IPS-15b (cell line): Measurements from ENCODE around the gene DOK5.
A peak's percentile ranks its signal among the peaks of the same experiment; 100 is the strongest.
"Not testable (repeated sequence)": the region's sequence is repeated elsewhere in the genome, so short reads cannot be mapped to it uniquely, and the experiment has no call there.

Source experiments
- H3K27me3 ChIP-seq: one replicate; pipeline ENCODE4 v1.6.1; 2013; ENCODE audit warnings: low read length; ENCODE audit not compliant: control insufficient read depth, insufficient read depth
- H3K36me3 ChIP-seq: one replicate; pipeline ENCODE4 v1.6.1; 2013; ENCODE audit warnings: low read length; ENCODE audit not compliant: control insufficient read depth, insufficient read depth
- H3K4me1 ChIP-seq: one replicate; pipeline ENCODE4 v1.6.1; 2013; ENCODE audit warnings: mild to moderate bottlenecking, low read length; ENCODE audit not compliant: control insufficient read depth, insufficient read depth
- H3K4me3 ChIP-seq: one replicate; pipeline ENCODE4 v1.5.1; 2013; ENCODE audit warnings: low read depth, low read length
- H3K9ac ChIP-seq: one replicate; pipeline ENCODE4 v1.6.1; 2013; ENCODE audit warnings: low read depth, mild to moderate bottlenecking, low read length
- H3K9me3 ChIP-seq: one replicate; pipeline ENCODE4 v1.6.1; 2013; ENCODE audit warnings: mild to moderate bottlenecking, low read length; ENCODE audit not compliant: control insufficient read depth, insufficient read depth

Gene DOK5

DNA sequence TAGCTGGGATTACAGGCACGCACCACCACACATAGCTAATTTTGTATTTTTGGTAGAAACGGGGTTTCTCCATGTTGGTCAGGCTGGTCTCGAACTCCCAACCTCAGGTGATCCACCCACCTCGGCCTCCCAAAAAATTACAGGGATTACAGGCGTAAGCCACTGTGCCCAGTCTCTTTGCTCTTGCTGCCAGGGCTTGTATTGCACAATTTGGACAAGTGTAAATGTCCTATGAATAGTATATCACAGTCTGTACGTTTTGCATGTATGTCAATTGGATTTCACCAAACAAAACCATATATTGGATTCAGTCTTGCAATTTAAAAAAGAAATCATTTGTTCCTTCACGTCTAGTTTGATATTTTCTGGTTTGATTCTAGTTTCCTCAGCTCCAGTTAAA, 2.1 kb upstream of the DOK5 start:
- Histone ChIP-seq H3K4me1 (peaks cover 2% of the 10 kb centered on the region), H3K27me3 (peaks cover 23% of the 10 kb centered on the region), H3K4me3 (no peak overlapping the region), H3K9ac (no peak overlapping the region), H3K9me3 (no peaks in the 10 kb centered on the region), H3K36me3 (no peaks in the 10 kb centered on the region)

DNA sequence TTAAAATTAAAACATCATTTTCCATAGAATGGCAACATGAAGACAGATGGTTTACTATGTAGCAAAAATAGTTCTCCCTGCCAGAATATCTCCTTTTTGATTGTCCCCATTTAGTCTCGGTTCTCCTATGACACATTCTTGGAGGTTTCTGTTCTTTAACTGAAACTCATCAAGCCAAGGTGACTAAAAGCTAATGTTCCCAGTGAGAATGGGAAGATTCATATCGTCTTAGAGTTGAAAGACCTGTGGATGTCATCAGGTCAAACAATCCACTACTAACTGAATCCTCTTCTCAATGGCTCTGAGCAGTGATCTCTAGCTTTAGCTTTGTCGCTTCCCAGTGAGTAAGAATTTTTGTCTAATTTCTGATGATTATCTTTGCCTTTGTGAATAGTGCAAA, 1.3 kb upstream of the DOK5 start:
- Histone ChIP-seq H3K27me3 (peaks cover 26% of the 10 kb centered on the region), H3K9me3 (no peaks in the 10 kb centered on the region), H3K36me3 (no peaks in the 10 kb centered on the region), H3K4me3 (no peak overlapping the region), H3K4me1 (peaks cover 2% of the 10 kb centered on the region), H3K9ac (no peak overlapping the region)

DNA sequence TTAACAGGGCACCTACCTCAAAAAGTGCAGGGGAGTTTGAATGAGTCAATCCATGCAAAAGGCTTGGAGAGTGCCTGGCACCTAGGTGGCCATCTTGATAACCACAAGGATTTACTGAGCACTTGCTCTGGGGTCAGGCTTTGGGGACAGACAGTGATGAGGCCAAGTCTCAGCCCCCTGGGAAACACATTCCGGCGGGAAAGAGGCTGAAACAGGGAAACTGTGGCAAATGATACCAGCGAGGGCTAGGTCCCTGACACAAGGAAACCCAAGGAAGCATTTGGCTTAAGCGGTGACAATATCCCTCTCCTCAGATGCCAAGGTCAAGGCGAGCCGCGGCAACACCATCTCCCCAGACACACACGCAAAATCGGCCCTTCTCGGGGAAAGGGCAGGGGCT, 527 bp upstream of the DOK5 start:
- H3K4me3 ChIP-seq, result peak overlapping the region; percentile 61
- H3K4me1 ChIP-seq, result peaks cover 3% of the 10 kb centered on the region
- no peak overlapping the region for H3K9ac ChIP-seq
- peaks cover 26% of the 10 kb centered on the region for H3K27me3 ChIP-seq
- no peaks in the 10 kb centered on the region for H3K9me3 ChIP-seq
- H3K36me3 ChIP-seq, result no peaks in the 10 kb centered on the region

DNA sequence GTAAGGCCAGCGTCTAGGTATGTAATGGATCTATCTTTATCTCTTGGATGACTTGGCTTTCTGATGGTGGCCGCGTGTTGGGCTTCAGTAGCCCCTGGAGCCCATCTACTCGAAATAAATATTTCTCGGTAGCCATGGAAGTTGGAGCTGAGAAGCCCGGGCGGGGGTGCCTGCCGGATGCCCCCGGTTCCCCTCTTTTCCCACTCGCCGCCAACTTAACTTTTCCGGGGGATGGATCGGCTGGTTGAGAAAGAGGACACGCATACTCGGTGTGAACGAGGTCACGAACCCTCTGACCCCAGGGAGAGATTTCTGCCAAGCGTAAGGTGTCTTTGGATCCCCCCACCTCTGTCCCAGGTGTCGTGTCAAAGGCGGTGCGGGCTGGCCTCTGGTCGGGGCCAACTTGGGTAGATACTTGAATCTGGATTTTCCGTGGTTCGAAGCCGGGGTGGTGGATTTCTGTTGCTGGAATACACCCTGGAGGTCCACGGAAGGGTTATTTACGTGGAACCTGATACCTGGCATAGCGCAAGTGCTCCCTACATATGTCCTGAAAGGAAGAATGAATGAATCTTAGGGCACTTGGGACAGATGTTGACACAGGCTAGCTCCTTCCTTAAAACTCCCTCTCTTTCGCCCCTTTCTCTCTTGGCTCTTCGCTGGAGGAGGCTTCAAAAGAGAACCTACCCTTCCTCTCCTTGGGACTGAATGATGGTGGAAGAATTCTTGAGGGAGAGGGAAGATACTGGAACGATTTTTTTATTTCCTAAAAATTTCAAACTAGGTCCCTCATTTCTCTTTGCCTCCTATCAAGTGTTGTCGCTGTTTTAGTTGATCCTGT, 996 bp downstream of the DOK5 start:
- H3K4me1 ChIP-seq, result peaks cover 3% of the 10 kb centered on the region
- peak overlapping the region; percentile 88 for H3K4me3 ChIP-seq
- no peaks in the 10 kb centered on the region for H3K9me3 ChIP-seq
- no peak overlapping the region for H3K9ac ChIP-seq
- H3K36me3 ChIP-seq, result no peaks in the 10 kb centered on the region
- peaks cover 26% of the 10 kb centered on the region for H3K27me3 ChIP-seq

DNA sequence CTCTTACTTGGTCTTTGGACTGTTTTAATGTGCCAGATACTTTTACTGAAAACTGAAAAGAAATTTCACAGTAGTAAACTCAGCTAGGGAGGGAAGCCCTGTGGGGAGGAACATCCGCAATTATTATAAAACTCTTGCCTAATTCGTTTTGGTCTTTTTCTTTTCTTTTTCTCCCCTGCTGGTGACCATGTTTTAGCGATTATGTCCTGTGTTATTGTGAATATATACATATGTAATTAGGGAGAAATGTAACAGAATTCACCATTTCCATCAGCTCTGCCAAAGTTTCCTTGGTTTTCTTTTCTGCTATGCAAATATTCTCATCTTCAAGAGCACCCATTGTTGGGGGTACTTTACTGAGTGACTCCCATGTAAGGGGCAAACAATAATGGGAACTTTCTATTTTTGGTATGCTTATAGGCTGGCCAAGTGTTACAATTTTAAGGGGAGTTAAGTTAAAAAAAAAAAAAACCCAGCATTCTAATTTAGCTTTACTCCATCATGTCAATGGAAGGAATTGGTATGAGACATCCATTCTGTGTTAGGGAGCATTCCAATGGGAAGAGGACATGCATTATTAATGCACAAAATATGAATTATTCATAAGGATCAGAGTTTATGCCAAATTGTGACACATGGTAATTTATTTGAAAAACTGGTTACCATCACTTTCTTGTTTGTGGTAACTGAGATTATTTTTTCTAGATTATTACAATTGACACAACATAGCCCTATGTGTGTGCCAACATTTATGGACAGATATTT, 2.0 kb downstream of the DOK5 start:
- Histone ChIP-seq H3K36me3 (no peaks in the 10 kb centered on the region), H3K9ac (no peak overlapping the region), H3K9me3 (no peaks in the 10 kb centered on the region), H3K27me3 (peaks cover 26% of the 10 kb centered on the region), H3K4me3 (peak overlapping the region; percentile 88), H3K4me1 (peaks cover 3% of the 10 kb centered on the region)

DNA sequence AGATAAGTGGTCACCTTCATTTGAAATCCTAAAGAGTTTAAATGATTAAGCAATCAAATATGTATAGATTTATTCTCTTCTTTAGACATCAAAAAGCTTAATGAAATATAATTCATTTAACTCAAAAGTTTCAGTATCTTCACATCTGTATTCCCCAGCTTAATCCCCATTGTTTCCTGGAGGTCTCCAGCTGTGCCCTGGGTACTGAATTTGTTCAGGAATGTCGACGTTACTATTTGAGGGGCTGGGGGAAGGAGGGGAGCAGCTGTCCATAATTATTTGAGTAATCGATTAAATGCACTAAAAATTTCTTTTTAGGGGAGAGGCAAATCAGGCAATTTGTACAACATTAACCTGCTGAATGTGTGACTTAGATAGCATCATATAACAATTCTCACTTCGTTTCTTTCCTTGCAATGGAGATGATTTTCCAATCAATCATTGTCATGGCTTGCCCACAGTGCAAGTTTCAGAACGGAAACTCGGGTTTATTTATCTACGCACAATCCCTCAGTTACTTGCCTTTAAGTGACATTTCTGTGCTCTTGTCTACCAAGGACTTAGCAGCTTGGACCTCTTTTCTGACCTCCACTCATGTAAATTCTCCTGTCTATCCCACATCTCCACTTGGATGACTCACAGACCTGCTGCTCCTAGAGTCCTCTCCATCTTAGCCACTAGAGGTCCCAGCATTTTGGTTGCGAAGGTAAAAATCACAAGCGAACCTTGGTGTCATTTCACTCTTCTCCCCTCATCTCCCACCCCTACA, 3.9 kb downstream of the DOK5 start:
- Histone ChIP-seq H3K9me3 (no peaks in the 10 kb centered on the region), H3K4me1 (peaks cover 3% of the 10 kb centered on the region), H3K4me3 (no peak overlapping the region), H3K36me3 (no peaks in the 10 kb centered on the region), H3K27me3 (peaks cover 24% of the 10 kb centered on the region), H3K9ac (no peak overlapping the region)

DNA sequence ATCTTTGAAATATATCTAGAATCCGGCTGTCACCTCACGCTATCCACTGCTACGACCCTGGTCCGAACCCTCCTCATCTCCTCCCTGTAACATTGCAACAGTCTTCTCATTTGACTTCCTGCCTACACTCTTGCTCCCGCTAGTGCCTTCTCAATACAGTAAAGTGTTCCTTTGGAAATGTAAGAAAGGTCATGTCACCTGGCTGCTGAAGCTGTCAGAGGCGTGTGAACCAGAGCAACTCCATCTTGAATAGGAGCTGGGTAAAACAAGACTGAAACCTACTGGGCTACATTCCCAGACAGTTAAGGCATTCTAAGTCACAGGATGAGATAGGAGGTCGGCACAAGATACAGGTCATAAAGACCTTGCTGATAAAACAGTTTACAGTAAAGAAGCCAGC, 4.5 kb downstream of the DOK5 start:
- H3K9ac ChIP-seq, H3K9me3 ChIP-seq, H3K36me3 ChIP-seq, H3K4me1 ChIP-seq, H3K4me3 ChIP-seq: not testable (repeated sequence)
- peaks cover 22% of the 10 kb centered on the region for H3K27me3 ChIP-seq

DNA sequence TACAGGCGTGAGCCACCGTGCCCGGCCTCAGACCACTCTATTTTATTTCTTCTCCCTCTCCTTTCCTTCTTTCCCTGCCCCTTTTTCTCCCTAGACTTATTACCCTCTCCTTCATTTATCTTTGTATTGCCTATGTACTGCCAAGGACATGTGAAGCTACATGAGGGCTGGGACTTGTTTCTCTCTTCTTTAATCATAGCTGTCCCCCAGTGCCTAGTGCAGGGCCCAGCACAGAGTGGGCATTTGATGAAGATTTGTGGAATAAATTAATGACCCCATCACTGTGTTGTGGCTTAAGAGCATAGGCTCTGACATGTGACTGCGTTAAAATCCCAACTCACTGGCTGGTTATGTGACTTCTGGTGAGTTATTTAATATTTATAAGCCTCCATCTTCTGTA, 6.0 kb downstream of the DOK5 start:
- Histone ChIP-seq H3K9ac (no peak overlapping the region), H3K27me3 (peaks cover 20% of the 10 kb centered on the region), H3K36me3 (no peaks in the 10 kb centered on the region), H3K4me3 (no peak overlapping the region), H3K4me1 (peaks cover 3% of the 10 kb centered on the region), H3K9me3 (no peaks in the 10 kb centered on the region)

DNA sequence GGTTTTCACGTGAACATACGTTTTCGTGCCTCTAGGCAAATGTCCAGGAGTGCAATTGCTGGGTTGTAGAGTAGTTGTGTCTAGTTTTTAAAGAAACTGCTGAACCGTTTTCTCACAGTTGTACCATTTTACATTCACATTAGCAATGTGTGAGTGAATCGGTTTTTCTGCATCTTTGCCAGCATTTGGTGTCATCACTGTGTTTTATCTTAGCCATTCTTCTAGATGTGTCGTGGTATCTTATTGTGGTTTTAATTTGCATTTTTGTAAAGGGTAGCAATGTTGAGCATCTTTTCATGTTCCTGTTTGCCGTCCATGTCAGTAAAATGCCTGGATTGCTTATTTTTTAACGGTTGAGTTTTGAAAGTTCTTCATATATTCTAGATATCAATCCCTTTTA, 10.2 kb downstream of the DOK5 start:
- no peaks in the 10 kb centered on the region for H3K36me3 ChIP-seq
- no peaks in the 10 kb centered on the region for H3K27me3 ChIP-seq
- no peaks in the 10 kb centered on the region for H3K9me3 ChIP-seq
- H3K4me1 ChIP-seq, result no peaks in the 10 kb centered on the region
- H3K4me3 ChIP-seq, result no peak overlapping the region
- no peak overlapping the region for H3K9ac ChIP-seq

DNA sequence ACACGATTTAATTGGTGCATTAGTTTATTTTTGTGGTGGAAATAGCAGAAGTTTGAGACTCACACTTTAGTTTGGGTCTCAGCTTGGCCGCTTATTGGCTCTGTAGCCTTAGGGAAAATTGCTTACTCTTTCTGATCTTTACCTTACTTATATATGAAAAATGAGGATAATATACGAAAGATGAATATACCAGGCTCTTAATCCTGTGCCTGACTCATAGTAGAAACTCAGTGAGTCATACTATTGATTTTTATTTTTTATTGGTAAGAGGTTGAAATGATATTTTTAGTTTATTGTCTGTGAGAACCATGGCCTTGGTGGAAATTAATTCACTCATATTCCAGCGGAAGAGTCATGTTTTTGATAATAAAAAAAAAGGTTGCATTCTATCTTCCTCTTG, 11.2 kb downstream of the DOK5 start:
- Histone ChIP-seq H3K9ac (no peak overlapping the region), H3K4me3 (no peak overlapping the region), H3K36me3 (no peaks in the 10 kb centered on the region)

DNA sequence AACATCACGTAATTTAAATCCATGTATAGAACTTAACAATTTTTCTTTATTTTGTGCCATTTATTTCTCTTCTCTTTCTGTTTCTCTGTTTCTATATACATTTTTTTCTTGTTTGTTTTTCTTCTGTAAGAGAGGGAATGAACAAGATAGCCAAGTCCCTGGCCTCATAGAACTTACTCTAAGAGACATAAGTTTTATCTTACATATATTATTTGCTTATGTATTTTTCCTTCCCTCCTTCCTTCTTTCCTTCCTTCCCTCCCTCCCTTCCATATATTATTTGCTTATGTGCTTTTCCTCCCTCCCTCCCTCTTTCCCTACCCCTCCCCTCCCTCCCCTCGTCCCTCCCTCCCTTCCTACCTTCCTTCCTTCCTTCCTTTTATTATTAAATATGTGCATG, 13.0 kb downstream of the DOK5 start:
- H3K27me3 ChIP-seq, result no peaks in the 10 kb centered on the region
- H3K4me1 ChIP-seq, result no peaks in the 10 kb centered on the region
- no peaks in the 10 kb centered on the region for H3K36me3 ChIP-seq
- H3K9ac ChIP-seq, result no peak overlapping the region
- no peaks in the 10 kb centered on the region for H3K9me3 ChIP-seq
- no peak overlapping the region for H3K4me3 ChIP-seq

More for the DNA sequence above, 11.2 kb downstream of the DOK5 start:
- Histone ChIP-seq H3K4me1 (no peaks in the 10 kb centered on the region), H3K27me3 (no peaks in the 10 kb centered on the region), H3K9me3 (no peaks in the 10 kb centered on the region)
